ENCODE data around the gene AMPD1. TPM values are rescaled to one million over a fixed set of nuclear protein-coding genes. Genes with fewer than 3 reads are reported as not detected.

Gene AMPD1
- total and polyA plus RNA-seq, 2 experiments from 2014 or later = 0.27 TPM; not detected in 1

DNA sequence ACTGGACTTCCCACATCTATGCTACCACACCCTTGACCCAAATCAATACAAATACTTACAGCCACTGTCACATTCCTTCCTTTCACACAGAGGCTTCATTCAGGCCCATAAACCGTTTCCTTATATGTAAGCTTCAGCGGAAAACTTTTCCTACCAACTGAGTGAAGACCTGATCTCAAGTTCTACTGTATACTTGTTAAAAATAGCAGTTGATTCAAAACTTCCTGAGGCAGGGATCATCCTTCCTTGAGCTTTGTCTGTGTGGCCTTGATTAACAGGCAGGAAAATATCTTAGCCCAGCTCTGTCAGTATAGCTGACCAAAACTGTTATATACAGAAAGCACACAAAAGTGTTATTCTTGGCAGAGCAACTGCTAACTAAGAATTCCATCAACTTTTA lies 68.2 kb downstream of the AMPD1 start:
- DNase-seq (ENCODE audit: low spot score) (no peak), ATAC-seq (no peak)
- Histone ChIP-seq H3F3A (replicated peaks; ENCODE audit: low read depth) (no peaks in the 10 kb centered on the region), H3K79me2 (replicated peaks; ENCODE audit: insufficient read depth) (no peaks in the 10 kb centered on the region), H3K27ac (ENCODE audit: low read depth) (no peak overlapping the region), H3K27me3 (ENCODE audit: insufficient read depth) (no peaks in the 10 kb centered on the region), H4K20me1 (replicated peaks; ENCODE audit: insufficient read depth) (no peaks in the 10 kb centered on the region), H3K4me1 (ENCODE audit: insufficient read depth) (no peaks in the 10 kb centered on the region), H3K4me3 (no peak overlapping the region), H3K4me2 (no peak overlapping the region), H3K36me3 (ENCODE audit: insufficient read depth) (no peaks in the 10 kb centered on the region), H2AFZ (no peak overlapping the region), H3K9me2 (ENCODE audit: insufficient read depth) (no peaks in the 10 kb centered on the region)
- Mint-ChIP-seq H3K4me1 (no peaks in the 10 kb centered on the region), H3K36me3 (ENCODE audit: low read depth) (no peaks in the 10 kb centered on the region), H3K27ac (no peak overlapping the region), H3K4me3 (no peak overlapping the region), H3K9me3 (no peaks in the 10 kb centered on the region), H3K27me3 (ENCODE audit: insufficient read depth, low read depth, poor library complexity) (no peaks in the 10 kb centered on the region)
- TF ChIP-seq POLR2AphosphoS5 (IDR thresholded peaks at IDR 0.05; ENCODE audit: low read depth) (no peak), CREB1 (CRISPR knock-in tag; IDR thresholded peaks at IDR 0.05; ENCODE audit: low read depth) (no peak), NANOG (IDR thresholded peaks at IDR 0.05; ENCODE audit: borderline replicate concordance) (no peak), JUNB (IDR thresholded peaks at IDR 0.05; ENCODE audit: unreplicated experiment) (no peak), CTCF (conservative IDR thresholded peaks at IDR 0.05; ENCODE audit: low read depth in 2 of 2) (no peak), EZH2phosphoT487 (IDR thresholded peaks at IDR 0.05; ENCODE audit: unreplicated experiment) (no peak), REST (IDR thresholded peaks at IDR 0.05; ENCODE audit: unreplicated experiment) (no peak), EZH2 (IDR thresholded peaks at IDR 0.05; ENCODE audit: low read depth, unreplicated experiment) (no peak), STAT1 (IDR thresholded peaks at IDR 0.05; ENCODE audit: unreplicated experiment) (no peak), ZNF114 (CRISPR knock-in tag; IDR thresholded peaks at IDR 0.05) (no peak)
- TF ChIP-seq, protein P1, sequence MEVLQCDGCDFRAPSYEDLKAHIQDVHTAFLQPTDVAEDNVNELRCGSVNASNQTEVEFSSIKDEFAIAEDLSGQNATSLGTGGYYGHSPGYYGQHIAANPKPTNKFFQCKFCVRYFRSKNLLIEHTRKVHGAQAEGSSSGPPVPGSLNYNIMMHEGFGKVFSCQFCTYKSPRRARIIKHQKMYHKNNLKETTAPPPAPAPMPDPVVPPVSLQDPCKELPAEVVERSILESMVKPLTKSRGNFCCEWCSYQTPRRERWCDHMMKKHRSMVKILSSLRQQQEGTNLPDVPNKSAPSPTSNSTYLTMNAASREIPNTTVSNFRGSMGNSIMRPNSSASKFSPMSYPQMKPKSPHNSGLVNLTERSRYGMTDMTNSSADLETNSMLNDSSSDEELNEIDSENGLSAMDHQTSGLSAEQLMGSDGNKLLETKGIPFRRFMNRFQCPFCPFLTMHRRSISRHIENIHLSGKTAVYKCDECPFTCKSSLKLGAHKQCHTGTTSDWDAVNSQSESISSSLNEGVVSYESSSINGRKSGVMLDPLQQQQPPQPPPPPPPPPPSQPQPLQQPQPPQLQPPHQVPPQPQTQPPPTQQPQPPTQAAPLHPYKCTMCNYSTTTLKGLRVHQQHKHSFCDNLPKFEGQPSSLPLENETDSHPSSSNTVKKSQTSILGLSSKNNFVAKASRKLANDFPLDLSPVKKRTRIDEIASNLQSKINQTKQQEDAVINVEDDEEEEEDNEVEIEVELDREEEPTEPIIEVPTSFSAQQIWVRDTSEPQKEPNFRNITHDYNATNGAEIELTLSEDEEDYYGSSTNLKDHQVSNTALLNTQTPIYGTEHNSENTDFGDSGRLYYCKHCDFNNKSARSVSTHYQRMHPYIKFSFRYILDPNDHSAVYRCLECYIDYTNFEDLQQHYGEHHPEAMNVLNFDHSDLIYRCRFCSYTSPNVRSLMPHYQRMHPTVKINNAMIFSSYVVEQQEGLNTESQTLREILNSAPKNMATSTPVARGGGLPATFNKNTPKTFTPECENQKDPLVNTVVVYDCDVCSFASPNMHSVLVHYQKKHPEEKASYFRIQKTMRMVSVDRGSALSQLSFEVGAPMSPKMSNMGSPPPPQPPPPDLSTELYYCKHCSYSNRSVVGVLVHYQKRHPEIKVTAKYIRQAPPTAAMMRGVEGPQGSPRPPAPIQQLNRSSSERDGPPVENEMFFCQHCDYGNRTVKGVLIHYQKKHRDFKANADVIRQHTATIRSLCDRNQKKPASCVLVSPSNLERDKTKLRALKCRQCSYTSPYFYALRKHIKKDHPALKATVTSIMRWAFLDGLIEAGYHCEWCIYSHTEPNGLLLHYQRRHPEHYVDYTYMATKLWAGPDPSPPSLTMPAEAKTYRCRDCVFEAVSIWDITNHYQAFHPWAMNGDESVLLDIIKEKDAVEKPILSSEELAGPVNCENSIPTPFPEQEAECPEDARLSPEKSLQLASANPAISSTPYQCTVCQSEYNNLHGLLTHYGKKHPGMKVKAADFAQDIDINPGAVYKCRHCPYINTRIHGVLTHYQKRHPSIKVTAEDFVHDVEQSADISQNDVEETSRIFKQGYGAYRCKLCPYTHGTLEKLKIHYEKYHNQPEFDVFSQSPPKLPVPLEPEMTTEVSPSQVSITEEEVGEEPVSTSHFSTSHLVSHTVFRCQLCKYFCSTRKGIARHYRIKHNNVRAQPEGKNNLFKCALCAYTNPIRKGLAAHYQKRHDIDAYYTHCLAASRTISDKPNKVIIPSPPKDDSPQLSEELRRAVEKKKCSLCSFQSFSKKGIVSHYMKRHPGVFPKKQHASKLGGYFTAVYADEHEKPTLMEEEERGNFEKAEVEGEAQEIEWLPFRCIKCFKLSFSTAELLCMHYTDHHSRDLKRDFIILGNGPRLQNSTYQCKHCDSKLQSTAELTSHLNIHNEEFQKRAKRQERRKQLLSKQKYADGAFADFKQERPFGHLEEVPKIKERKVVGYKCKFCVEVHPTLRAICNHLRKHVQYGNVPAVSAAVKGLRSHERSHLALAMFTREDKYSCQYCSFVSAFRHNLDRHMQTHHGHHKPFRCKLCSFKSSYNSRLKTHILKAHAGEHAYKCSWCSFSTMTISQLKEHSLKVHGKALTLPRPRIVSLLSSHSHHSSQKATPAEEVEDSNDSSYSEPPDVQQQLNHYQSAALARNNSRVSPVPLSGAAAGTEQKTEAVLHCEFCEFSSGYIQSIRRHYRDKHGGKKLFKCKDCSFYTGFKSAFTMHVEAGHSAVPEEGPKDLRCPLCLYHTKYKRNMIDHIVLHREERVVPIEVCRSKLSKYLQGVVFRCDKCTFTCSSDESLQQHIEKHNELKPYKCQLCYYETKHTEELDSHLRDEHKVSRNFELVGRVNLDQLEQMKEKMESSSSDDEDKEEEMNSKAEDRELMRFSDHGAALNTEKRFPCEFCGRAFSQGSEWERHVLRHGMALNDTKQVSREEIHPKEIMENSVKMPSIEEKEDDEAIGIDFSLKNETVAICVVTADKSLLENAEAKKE (CRISPR knock-in tag; IDR thresholded peaks at IDR 0.05) = no peak
